HepG2 (cell line): ENCODE measurements around the gene SOAT1. TPM values are rescaled to one million over a fixed set of nuclear protein-coding genes. Genes with fewer than 3 reads are reported as not detected.
A peak's percentile ranks its signal among the peaks of the same experiment; 100 is the strongest.

ENCODE experiments used
- CBFB ChIP-seq: sonication (generic); formaldehyde crosslinking; IDR thresholded peaks from 2 replicates; pipeline ENCODE4 v1.4.0; 2020; ENCODE audit warnings: missing genetic modification reagents
- EP300 ChIP-seq, 3 experiments: sonication (generic) in 1 of 3; formaldehyde crosslinking in 1 of 3; IDR thresholded peaks; 2 replicates each; pipeline versions ENCODE4 v1.5.1 to v1.6.1; 2011 to 2020; ENCODE audit warnings: low read depth in 2 of 3, low read length in 2 of 3, borderline replicate concordance in 1 of 3, improper control_type of control experiment in 1 of 3, mild to moderate bottlenecking in 1 of 3, missing genetic modification reagents in 1 of 3, moderate library complexity in 1 of 3
- FOSL1 ChIP-seq: sonication (generic); formaldehyde crosslinking; IDR thresholded peaks from 2 replicates; pipeline ENCODE4 v1.9.0; 2021; ENCODE audit warnings: missing genetic modification reagents, borderline replicate concordance
- HIC2 ChIP-seq: sonication (generic); formaldehyde crosslinking; IDR thresholded peaks from 2 replicates; pipeline ENCODE4 v1.9.0; 2022; ENCODE audit warnings: low read depth, missing genetic modification reagents
- HNRNPUL1 ChIP-seq: fragments of 200-400 bp; formaldehyde crosslinking; IDR thresholded peaks from 2 replicates; pipeline ENCODE4 v1.6.1; 2017; ENCODE audit warnings: low read depth, mild to moderate bottlenecking, low read length, moderate library complexity
- JUNB ChIP-seq: sonication (generic); formaldehyde crosslinking; IDR thresholded peaks from 2 replicates; pipeline ENCODE4 v1.8.0; 2022; ENCODE audit warnings: missing genetic modification reagents, mild to moderate bottlenecking, borderline replicate concordance
- MYC ChIP-seq: sonication (generic); formaldehyde crosslinking; IDR thresholded peaks from 2 replicates; pipeline ENCODE4 v1.9.0; 2021; ENCODE audit warnings: missing genetic modification reagents, borderline replicate concordance
- NFATC3 ChIP-seq: sonication (generic); formaldehyde crosslinking; IDR thresholded peaks from 2 replicates; pipeline ENCODE4 v1.5.1; 2020; ENCODE audit warnings: mild to moderate bottlenecking, missing genetic modification reagents
- POGK ChIP-seq: sonication (generic); formaldehyde crosslinking; conservative IDR thresholded peaks from 2 replicates; pipeline ENCODE4 v1.8.0; 2022; ENCODE audit warnings: mild to moderate bottlenecking, moderate library complexity, missing genetic modification reagents
- PPARG ChIP-seq: conservative IDR thresholded peaks from 2 replicates; pipeline ENCODE4 v1.6.1; 2016; ENCODE audit warnings: missing biosample characterization, missing genetic modification reagents
- RBAK ChIP-seq: sonication (generic); formaldehyde crosslinking; IDR thresholded peaks from 2 replicates; pipeline ENCODE4 v1.5.1; 2020; ENCODE audit warnings: mild to moderate bottlenecking, missing genetic modification reagents
- SIN3A ChIP-seq: IDR thresholded peaks from 2 replicates; pipeline ENCODE4 v1.6.1; 2011; ENCODE audit warnings: low read depth, mild to moderate bottlenecking, control low read depth, low read length, borderline replicate concordance
- SRF ChIP-seq: IDR thresholded peaks from 2 replicates; pipeline ENCODE4 v1.6.1; 2011; ENCODE audit warnings: mild to moderate bottlenecking, low read depth, low read length, moderate library complexity
- STAG1 ChIP-seq: sonication (generic); formaldehyde crosslinking; IDR thresholded peaks from 2 replicates; pipeline ENCODE4 v1.4.0; 2020; ENCODE audit warnings: missing genetic modification reagents
- THAP11 ChIP-seq: IDR thresholded peaks from 2 replicates; pipeline ENCODE4 v1.6.1; 2016; ENCODE audit warnings: missing biosample characterization, missing genetic modification reagents
- ZBTB1 ChIP-seq: sonication (generic); formaldehyde crosslinking; IDR thresholded peaks from 2 replicates; pipeline ENCODE4 v1.4.0; 2020; ENCODE audit warnings: missing genetic modification reagents, borderline replicate concordance
- ZFP36L2 ChIP-seq: sonication (generic); formaldehyde crosslinking; IDR thresholded peaks from 2 replicates; pipeline ENCODE4 v1.4.0; 2020; ENCODE audit warnings: missing genetic modification reagents
- ZMAT3 ChIP-seq: sonication (generic); formaldehyde crosslinking; conservative IDR thresholded peaks from 2 replicates; pipeline ENCODE4 v1.7.0; 2021; ENCODE audit warnings: missing genetic modification reagents
- ZNF138 ChIP-seq: sonication (generic); formaldehyde crosslinking; IDR thresholded peaks from 2 replicates; pipeline ENCODE4 v1.5.0; 2020; ENCODE audit warnings: mild to moderate bottlenecking, low read depth, missing genetic modification reagents
- ZNF207 ChIP-seq: fragments of 450-650 bp; IDR thresholded peaks from 2 replicates; pipeline ENCODE4 v1.6.1; 2016; ENCODE audit warnings: antibody characterized with exemption, borderline replicate concordance
- ZNF350 ChIP-seq: sonication (generic); formaldehyde crosslinking; IDR thresholded peaks from 2 replicates; pipeline ENCODE4 v1.4.0; 2020; ENCODE audit warnings: mild to moderate bottlenecking, low read depth, missing genetic modification reagents, borderline replicate concordance
- ZNF510 ChIP-seq: sonication (generic); formaldehyde crosslinking; IDR thresholded peaks from 2 replicates; pipeline ENCODE4 v1.4.0; 2020; ENCODE audit warnings: low read depth, mild to moderate bottlenecking, missing genetic modification reagents
- polyA plus RNA-seq, 8 experiments: library from polyadenylated mRNA; depleted of rRNA in 3 of 8; stranded (reverse) in 7 of 8; unstranded in 1 of 8; fragments of >200 nt; fragmentation: Illumina TruSeq in 4 of 8; extraction: Trizol in 4 of 8; gene quantifications; 2 replicates each; pipeline versions ENCODE4 v1.2.1 to v1.2.3, GENCODE V29; 2011 to 2016; ENCODE audit warnings: low read depth in 4 of 8, missing spikeins in 1 of 8, mixed read lengths in 1 of 8; ENCODE audit not compliant: insufficient read depth in 1 of 8
- total RNA-seq, 5 experiments: library from RNA; depleted of rRNA; stranded (reverse); fragments of >200 nt; fragmentation: Illumina TruSeq; extraction: Trizol; gene quantifications; 2 replicates each; pipeline ENCODE4 v1.2.3, GENCODE V29; 2016; ENCODE audit warnings: low read depth in 1 of 5
- TF ChIP-seq, protein P1 (sequence below): sonication (generic); formaldehyde crosslinking; conservative IDR thresholded peaks from 2 replicates; pipeline ENCODE4 v1.4.0; 2020; ENCODE audit warnings: missing genetic modification reagents

SOAT1 gene
- total and polyA plus RNA-seq, 2 of the 13 experiments (the other 11 are each of a cell fraction or from before 2014, with no cell fraction given) = 22.3 to 52.0 TPM

DNA sequence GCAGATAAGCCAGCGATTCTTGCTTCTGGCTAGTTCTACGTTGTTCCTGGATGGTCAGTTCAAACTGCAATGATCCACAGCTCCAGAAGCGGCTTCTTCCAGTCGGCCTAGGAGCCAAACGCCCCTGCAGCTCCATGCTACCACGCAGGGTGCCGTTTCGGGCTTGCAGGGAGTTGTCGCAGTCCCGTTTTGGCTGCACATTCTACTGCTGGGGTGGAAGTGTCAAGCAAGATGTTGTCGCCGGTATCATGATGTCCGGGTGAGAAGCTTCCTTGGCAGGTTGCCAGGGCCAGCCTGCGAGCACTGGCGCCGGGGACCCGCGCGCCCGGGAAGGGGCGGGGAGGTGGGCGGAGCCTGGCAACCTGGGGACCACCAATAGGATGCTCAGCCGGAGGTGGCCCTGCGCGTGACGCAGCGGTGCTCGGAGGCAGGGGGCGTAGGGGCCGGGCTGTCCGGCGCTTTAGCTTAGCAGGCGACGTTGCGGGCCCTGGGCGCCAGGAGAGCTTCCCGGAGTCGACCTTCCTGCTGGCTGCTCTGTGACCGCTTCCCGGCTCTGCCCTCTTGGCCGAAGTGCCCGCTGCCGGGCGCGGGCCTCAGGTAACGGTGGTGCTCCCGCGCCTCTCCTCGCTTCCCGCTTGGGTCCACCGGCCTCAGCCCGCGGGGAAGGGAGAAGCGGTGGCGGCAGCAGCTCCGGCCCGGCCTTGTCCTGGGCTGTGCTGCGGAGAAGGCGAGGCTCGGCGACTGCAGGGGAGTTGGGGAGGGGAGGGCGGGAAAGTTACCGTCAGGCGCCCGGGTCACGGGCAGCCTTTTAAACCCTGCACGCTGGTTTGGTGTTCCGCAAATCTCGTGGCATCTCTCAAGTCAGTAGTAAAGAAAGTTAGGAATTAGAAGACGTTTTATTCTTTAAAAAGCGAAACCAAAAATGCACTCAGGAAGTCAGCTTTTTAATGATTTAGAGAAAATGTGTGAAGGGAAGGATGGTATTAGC, at the start of gene SOAT1 (continued):
- TF ChIP-seq JUNB (CRISPR knock-in tag) (no peak), POGK (peak; percentile 59; the same call in 1 of the 2 replicates), ZNF207 (no peak), THAP11 (CRISPR knock-in tag) (no peak), FOSL1 (no peak), ZNF138 (0 out of 2 replicates have a peak, but pooled peaks have one; percentile 54), MYC (peak; percentile 62; the same call in 1 of the 2 replicates), ZBTB1 (no peak), HNRNPUL1 (no peak), HIC2 (peak; percentile 66; the same call in 1 of the 2 replicates), RBAK (CRISPR knock-in tag) (no peak), STAG1 (CRISPR knock-in tag) (no peak), ZMAT3 (CRISPR knock-in tag) (no peak; the same call in 1 of the 2 replicates), CBFB (CRISPR knock-in tag) (0 out of 2 replicates have a peak, but pooled peaks have one; percentile 24), SIN3A (peak; percentile 86; the same call in 1 of the 2 replicates), NFATC3 (no peak), EP300 (IDR thresholded peaks at IDR 0.05; ENCODE audit: low read depth in 2 of 2, low read length in 2 of 2) (no peak), EP300 (CRISPR knock-in tag; IDR thresholded peaks at IDR 0.05; ENCODE audit: borderline replicate concordance) (no peak; the same call in 1 of the 2 replicates), ZFP36L2 (no peak), PPARG (CRISPR knock-in tag) (no peak), ZNF510 (peak; percentile 81; the same call in 1 of the 2 replicates), SRF (no peak), ZNF350 (CRISPR knock-in tag) (peak; percentile 73)
- TF ChIP-seq, protein P1, sequence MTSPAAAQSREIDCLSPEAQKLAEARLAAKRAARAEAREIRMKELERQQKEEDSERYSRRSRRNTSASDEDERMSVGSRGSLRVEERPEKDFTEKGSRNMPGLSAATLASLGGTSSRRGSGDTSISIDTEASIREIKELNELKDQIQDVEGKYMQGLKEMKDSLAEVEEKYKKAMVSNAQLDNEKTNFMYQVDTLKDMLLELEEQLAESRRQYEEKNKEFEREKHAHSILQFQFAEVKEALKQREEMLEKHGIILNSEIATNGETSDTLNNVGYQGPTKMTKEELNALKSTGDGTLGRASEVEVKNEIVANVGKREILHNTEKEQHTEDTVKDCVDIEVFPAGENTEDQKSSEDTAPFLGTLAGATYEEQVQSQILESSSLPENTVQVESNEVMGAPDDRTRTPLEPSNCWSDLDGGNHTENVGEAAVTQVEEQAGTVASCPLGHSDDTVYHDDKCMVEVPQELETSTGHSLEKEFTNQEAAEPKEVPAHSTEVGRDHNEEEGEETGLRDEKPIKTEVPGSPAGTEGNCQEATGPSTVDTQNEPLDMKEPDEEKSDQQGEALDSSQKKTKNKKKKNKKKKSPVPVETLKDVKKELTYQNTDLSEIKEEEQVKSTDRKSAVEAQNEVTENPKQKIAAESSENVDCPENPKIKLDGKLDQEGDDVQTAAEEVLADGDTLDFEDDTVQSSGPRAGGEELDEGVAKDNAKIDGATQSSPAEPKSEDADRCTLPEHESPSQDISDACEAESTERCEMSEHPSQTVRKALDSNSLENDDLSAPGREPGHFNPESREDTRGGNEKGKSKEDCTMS = no peak
